ENCODE results near the gene GPC1. TPM values are rescaled to one million over a fixed set of nuclear protein-coding genes. Genes with fewer than 3 reads are reported as not detected.

The GPC1 gene
- total and polyA plus RNA-seq, 2 experiments from 2014 or later = 9.0 to 46.2 TPM

DNA sequence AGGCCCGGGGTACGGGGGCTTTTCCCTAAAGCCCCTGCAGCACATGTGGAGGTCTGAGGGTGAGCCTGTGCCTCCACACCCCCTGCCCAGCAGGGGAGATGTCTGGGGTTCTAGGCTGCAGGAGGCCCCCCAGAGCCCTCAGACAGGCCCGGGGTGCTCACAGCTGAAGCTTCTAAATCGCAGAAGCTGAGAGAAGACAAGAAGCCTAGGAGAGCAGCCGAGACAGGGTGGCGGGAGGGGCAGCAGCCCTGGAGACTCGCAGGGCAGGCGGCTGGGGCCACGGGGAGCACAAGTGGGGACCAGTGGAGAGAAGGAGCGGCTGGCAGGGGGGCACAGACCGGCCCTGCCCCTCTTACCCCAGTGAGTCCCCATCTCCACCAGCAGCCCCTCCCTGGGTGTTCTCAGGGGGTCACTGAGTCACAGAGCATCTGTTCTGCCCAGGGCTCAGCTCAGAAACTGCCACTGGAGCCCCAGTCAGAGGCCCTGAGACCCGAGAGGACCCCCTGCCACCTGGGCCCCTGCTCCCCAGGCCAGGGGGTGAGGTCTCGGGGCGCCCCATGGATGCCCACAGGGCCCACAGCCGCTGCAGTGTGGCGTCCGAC lies 26.1 kb downstream of the GPC1 start (continued):
- TF ChIP-seq, protein P1, sequence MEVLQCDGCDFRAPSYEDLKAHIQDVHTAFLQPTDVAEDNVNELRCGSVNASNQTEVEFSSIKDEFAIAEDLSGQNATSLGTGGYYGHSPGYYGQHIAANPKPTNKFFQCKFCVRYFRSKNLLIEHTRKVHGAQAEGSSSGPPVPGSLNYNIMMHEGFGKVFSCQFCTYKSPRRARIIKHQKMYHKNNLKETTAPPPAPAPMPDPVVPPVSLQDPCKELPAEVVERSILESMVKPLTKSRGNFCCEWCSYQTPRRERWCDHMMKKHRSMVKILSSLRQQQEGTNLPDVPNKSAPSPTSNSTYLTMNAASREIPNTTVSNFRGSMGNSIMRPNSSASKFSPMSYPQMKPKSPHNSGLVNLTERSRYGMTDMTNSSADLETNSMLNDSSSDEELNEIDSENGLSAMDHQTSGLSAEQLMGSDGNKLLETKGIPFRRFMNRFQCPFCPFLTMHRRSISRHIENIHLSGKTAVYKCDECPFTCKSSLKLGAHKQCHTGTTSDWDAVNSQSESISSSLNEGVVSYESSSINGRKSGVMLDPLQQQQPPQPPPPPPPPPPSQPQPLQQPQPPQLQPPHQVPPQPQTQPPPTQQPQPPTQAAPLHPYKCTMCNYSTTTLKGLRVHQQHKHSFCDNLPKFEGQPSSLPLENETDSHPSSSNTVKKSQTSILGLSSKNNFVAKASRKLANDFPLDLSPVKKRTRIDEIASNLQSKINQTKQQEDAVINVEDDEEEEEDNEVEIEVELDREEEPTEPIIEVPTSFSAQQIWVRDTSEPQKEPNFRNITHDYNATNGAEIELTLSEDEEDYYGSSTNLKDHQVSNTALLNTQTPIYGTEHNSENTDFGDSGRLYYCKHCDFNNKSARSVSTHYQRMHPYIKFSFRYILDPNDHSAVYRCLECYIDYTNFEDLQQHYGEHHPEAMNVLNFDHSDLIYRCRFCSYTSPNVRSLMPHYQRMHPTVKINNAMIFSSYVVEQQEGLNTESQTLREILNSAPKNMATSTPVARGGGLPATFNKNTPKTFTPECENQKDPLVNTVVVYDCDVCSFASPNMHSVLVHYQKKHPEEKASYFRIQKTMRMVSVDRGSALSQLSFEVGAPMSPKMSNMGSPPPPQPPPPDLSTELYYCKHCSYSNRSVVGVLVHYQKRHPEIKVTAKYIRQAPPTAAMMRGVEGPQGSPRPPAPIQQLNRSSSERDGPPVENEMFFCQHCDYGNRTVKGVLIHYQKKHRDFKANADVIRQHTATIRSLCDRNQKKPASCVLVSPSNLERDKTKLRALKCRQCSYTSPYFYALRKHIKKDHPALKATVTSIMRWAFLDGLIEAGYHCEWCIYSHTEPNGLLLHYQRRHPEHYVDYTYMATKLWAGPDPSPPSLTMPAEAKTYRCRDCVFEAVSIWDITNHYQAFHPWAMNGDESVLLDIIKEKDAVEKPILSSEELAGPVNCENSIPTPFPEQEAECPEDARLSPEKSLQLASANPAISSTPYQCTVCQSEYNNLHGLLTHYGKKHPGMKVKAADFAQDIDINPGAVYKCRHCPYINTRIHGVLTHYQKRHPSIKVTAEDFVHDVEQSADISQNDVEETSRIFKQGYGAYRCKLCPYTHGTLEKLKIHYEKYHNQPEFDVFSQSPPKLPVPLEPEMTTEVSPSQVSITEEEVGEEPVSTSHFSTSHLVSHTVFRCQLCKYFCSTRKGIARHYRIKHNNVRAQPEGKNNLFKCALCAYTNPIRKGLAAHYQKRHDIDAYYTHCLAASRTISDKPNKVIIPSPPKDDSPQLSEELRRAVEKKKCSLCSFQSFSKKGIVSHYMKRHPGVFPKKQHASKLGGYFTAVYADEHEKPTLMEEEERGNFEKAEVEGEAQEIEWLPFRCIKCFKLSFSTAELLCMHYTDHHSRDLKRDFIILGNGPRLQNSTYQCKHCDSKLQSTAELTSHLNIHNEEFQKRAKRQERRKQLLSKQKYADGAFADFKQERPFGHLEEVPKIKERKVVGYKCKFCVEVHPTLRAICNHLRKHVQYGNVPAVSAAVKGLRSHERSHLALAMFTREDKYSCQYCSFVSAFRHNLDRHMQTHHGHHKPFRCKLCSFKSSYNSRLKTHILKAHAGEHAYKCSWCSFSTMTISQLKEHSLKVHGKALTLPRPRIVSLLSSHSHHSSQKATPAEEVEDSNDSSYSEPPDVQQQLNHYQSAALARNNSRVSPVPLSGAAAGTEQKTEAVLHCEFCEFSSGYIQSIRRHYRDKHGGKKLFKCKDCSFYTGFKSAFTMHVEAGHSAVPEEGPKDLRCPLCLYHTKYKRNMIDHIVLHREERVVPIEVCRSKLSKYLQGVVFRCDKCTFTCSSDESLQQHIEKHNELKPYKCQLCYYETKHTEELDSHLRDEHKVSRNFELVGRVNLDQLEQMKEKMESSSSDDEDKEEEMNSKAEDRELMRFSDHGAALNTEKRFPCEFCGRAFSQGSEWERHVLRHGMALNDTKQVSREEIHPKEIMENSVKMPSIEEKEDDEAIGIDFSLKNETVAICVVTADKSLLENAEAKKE (CRISPR knock-in tag; IDR thresholded peaks at IDR 0.05) = no peak
- TF ChIP-seq JUNB (IDR thresholded peaks at IDR 0.05; ENCODE audit: unreplicated experiment) = no peak

DNA sequence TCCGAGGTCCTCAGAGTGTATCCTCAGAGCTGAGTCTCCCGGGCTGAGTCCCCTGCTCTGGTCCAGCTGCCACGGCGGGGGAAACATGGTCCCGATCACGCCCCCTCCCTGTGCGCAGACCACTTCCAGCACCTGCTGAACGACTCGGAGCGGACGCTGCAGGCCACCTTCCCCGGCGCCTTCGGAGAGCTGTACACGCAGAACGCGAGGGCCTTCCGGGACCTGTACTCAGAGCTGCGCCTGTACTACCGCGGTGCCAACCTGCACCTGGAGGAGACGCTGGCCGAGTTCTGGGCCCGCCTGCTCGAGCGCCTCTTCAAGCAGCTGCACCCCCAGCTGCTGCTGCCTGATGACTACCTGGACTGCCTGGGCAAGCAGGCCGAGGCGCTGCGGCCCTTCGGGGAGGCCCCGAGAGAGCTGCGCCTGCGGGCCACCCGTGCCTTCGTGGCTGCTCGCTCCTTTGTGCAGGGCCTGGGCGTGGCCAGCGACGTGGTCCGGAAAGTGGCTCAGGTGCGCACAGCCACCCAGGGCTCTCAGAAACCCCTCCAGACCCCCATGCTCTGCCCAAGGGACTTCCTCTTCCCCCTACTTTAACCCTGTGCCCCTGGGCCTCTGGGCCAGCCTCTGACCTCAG lies 26.7 kb downstream of the GPC1 start:
- H3K36me3 Mint-ChIP-seq (ENCODE audit: low read depth) = peaks cover 3% of the 10 kb centered on the region; the same call in 1 of the 3 replicates
- no peak for ATAC-seq
- H3K4me1 Mint-ChIP-seq = peaks cover 11% of the 10 kb centered on the region; the same call in 2 of the 3 replicates
- no peaks in the 10 kb centered on the region for H3K27me3 ChIP-seq (ENCODE audit: insufficient read depth)
- H3K27ac ChIP-seq (ENCODE audit: low read depth) = no peak overlapping the region
- no peak overlapping the region for H3K27ac Mint-ChIP-seq
- no peak overlapping the region for H3K4me3 ChIP-seq
- H3F3A ChIP-seq (replicated peaks; ENCODE audit: low read depth) = 0 out of 2 replicates have a peak, but pooled peaks cover 3% of the 10 kb centered on the region
- H3K9me2 ChIP-seq (ENCODE audit: insufficient read depth) = no peaks in the 10 kb centered on the region
- H3K4me3 Mint-ChIP-seq = no peak overlapping the region
- H3K9me3 Mint-ChIP-seq = no peaks in the 10 kb centered on the region
- H3K4me2 ChIP-seq = no peak overlapping the region
- DNase-seq (ENCODE audit: low spot score) = no peak
- no peaks in the 10 kb centered on the region; the same call in 1 of the 2 replicates for H4K20me1 ChIP-seq (replicated peaks; ENCODE audit: insufficient read depth)
- peaks cover 3% of the 10 kb centered on the region for H3K27me3 Mint-ChIP-seq (ENCODE audit: insufficient read depth, low read depth, poor library complexity)
- H3K36me3 ChIP-seq (ENCODE audit: insufficient read depth) = no peaks in the 10 kb centered on the region
- H3K4me1 ChIP-seq (ENCODE audit: insufficient read depth) = peaks cover 12% of the 10 kb centered on the region; the same call in 1 of the 2 replicates
- no peaks in the 10 kb centered on the region for H3K79me2 ChIP-seq (replicated peaks; ENCODE audit: insufficient read depth)
- no peak overlapping the region for H2AFZ ChIP-seq
- TF ChIP-seq, protein P2, sequence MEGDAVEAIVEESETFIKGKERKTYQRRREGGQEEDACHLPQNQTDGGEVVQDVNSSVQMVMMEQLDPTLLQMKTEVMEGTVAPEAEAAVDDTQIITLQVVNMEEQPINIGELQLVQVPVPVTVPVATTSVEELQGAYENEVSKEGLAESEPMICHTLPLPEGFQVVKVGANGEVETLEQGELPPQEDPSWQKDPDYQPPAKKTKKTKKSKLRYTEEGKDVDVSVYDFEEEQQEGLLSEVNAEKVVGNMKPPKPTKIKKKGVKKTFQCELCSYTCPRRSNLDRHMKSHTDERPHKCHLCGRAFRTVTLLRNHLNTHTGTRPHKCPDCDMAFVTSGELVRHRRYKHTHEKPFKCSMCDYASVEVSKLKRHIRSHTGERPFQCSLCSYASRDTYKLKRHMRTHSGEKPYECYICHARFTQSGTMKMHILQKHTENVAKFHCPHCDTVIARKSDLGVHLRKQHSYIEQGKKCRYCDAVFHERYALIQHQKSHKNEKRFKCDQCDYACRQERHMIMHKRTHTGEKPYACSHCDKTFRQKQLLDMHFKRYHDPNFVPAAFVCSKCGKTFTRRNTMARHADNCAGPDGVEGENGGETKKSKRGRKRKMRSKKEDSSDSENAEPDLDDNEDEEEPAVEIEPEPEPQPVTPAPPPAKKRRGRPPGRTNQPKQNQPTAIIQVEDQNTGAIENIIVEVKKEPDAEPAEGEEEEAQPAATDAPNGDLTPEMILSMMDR (conservative IDR thresholded peaks at IDR 0.05; ENCODE audit: low read depth in 2 of 2) = no peak
- TF ChIP-seq, protein P1 (CRISPR knock-in tag; IDR thresholded peaks at IDR 0.05) = no peak
